ENCODE measurements around the gene CAMK1D.

DNA sequence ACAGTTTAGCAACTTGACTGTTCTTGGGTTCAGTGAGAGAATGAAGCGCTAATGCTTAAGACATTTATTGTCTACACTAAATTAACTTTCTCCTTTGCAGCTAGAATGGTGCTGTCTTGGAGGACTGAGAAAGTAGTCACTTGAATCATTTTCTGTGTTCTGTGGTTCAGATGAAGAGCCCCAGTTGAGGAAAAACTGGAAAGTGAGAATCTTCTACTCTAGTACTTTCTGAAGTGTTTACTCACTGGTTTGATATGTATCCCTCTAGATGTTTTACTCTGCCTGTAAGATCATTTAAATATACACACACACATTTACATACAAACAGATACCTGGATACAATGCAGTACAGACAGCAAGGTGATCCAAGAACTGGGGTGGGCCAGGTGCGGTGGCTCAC is 308.1 kb downstream of the CAMK1D start:
- TF ChIP-seq, protein P1, sequence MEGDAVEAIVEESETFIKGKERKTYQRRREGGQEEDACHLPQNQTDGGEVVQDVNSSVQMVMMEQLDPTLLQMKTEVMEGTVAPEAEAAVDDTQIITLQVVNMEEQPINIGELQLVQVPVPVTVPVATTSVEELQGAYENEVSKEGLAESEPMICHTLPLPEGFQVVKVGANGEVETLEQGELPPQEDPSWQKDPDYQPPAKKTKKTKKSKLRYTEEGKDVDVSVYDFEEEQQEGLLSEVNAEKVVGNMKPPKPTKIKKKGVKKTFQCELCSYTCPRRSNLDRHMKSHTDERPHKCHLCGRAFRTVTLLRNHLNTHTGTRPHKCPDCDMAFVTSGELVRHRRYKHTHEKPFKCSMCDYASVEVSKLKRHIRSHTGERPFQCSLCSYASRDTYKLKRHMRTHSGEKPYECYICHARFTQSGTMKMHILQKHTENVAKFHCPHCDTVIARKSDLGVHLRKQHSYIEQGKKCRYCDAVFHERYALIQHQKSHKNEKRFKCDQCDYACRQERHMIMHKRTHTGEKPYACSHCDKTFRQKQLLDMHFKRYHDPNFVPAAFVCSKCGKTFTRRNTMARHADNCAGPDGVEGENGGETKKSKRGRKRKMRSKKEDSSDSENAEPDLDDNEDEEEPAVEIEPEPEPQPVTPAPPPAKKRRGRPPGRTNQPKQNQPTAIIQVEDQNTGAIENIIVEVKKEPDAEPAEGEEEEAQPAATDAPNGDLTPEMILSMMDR (IDR thresholded peaks at IDR 0.05): no peak
- TF ChIP-seq POLR2A (IDR thresholded peaks at IDR 0.05; ENCODE audit: low read length) (no peak), KDM5A (IDR thresholded peaks at IDR 0.05) (no peak), ZSCAN20 (CRISPR knock-in tag; IDR thresholded peaks at IDR 0.05) (no peak), NPAS2 (CRISPR knock-in tag; IDR thresholded peaks at IDR 0.05; ENCODE audit: borderline replicate concordance) (no peak)
- TF ChIP-seq, protein P2, sequence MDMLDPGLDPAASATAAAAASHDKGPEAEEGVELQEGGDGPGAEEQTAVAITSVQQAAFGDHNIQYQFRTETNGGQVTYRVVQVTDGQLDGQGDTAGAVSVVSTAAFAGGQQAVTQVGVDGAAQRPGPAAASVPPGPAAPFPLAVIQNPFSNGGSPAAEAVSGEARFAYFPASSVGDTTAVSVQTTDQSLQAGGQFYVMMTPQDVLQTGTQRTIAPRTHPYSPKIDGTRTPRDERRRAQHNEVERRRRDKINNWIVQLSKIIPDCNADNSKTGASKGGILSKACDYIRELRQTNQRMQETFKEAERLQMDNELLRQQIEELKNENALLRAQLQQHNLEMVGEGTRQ (IDR thresholded peaks at IDR 0.05): no peak
- TF ChIP-seq, protein P3, sequence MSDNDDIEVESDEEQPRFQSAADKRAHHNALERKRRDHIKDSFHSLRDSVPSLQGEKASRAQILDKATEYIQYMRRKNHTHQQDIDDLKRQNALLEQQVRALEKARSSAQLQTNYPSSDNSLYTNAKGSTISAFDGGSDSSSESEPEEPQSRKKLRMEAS (IDR thresholded peaks at IDR 0.05): no peak
